ENCODE results near the gene ZNF441. TPM values are rescaled to one million over a fixed set of nuclear protein-coding genes. Genes with fewer than 3 reads are reported as not detected.

Gene ZNF441
- total and polyA plus RNA-seq, 8 donors: 5.6 to 15.5 (median 11.2) TPM

GRCh38 chr19:11735375-11735774 lies 31.4 kb upstream of the ZNF441 start:
- intact Hi-C loops (cut with DNase I): no loop called here

GRCh38 chr19:11736696-11737095 lies 30.1 kb upstream of the ZNF441 start:
- DNase-seq (peak in 2 of 4 donors; percentile 19 to 38), ATAC-seq (no peak)
- peaks cover 7 to 27% of the 10 kb centered on the region in 2 donors for H3K4me1 ChIP-seq
- no peaks in the 10 kb centered on the region for H3K27me3 ChIP-seq
- TF ChIP-seq CTCF (IDR thresholded peaks at IDR 0.05): no peak
- intact Hi-C loops (cut with DNase I): no loop called here
- no peak overlapping the region for H3K27ac ChIP-seq
- H3K36me3 ChIP-seq: no peaks in the 10 kb centered on the region
- H3K9me3 ChIP-seq: peaks cover 0 to 2% of the 10 kb centered on the region in 2 donors
- H3K4me3 ChIP-seq: no peak overlapping the region

More at GRCh38 chr19:11735375-11735774, 31.4 kb upstream of the ZNF441 start:
- no peak overlapping the region for H3K4me3 ChIP-seq
- H3K27me3 ChIP-seq: no peaks in the 10 kb centered on the region
- H3K36me3 ChIP-seq: peaks cover 0 to 7% of the 10 kb centered on the region in 2 donors
- TF ChIP-seq CTCF (IDR thresholded peaks at IDR 0.05): no peak
- DNase-seq (no peak), ATAC-seq (no peak)
- no peak overlapping the region for H3K27ac ChIP-seq
- peaks cover 0 to 8% of the 10 kb centered on the region in 2 donors for H3K9me3 ChIP-seq
- H3K4me1 ChIP-seq: peaks cover 7 to 27% of the 10 kb centered on the region in 2 donors

GRCh38 chr19:11737964-11738745 lies 28.6 kb upstream of the ZNF441 start:
- peak overlapping the region; percentile 78 to 87 for H3K27ac ChIP-seq
- ATAC-seq: peak; percentile 68
- peak; percentile 20 to 91 (median 55) for DNase-seq
- no peak for TF ChIP-seq CTCF (IDR thresholded peaks at IDR 0.05)
- H3K9me3 ChIP-seq: no peaks in the 10 kb centered on the region
- H3K27me3 ChIP-seq: no peaks in the 10 kb centered on the region
- intact Hi-C loops (cut with DNase I): no loop called here
- peak overlapping the region; percentile 92 to 97 for H3K4me3 ChIP-seq
- H3K4me1 ChIP-seq: peaks cover 7 to 27% of the 10 kb centered on the region in 2 donors
- no peaks in the 10 kb centered on the region for H3K36me3 ChIP-seq

- Histone ChIP-seq H3K36me3 (no peaks in the 10 kb centered on the region), H3K27me3 (no peaks in the 10 kb centered on the region), H3K9me3 (no peaks in the 10 kb centered on the region), H3K27ac (peak within 1 kb of the TSS; percentile 87), H3K4me1 (peaks cover 7 to 27% of the 10 kb centered on the region in 2 donors), H3K4me3 (peak within 1 kb of the TSS; percentile 92 to 97)
- ATAC-seq (peak; percentile 98), DNase-seq (peak; percentile 94 to 99 (median 98))
- intact Hi-C loops (cut with DNase I): no loop called here
- no peak for TF ChIP-seq CTCF (IDR thresholded peaks at IDR 0.05)
Measured at GRCh38 chr19:11738746-11739620, 27.8 kb upstream of the ZNF441 start, which contains the start of gene ZNF823. TSS of gene ZNF823 (minus strand) at chr19:11738946. CDS start at chr19:11738819, 127 bp downstream.

GRCh38 chr19:11745869-11746268 lies 20.9 kb upstream of the ZNF441 start:
- Histone ChIP-seq H3K4me1 (no peaks in the 10 kb centered on the region), H3K27me3 (no peaks in the 10 kb centered on the region), H3K36me3 (no peaks in the 10 kb centered on the region), H3K9me3 (peaks cover 0 to 32% of the 10 kb centered on the region in 2 donors), H3K4me3 (no peak overlapping the region), H3K27ac (no peak overlapping the region)
- intact Hi-C loops (cut with DNase I): no loop called here
- DNase-seq: no peak
- no peak for TF ChIP-seq CTCF (IDR thresholded peaks at IDR 0.05)
- no peak for ATAC-seq
